ENCODE results near the gene TFDP2.

DNA sequence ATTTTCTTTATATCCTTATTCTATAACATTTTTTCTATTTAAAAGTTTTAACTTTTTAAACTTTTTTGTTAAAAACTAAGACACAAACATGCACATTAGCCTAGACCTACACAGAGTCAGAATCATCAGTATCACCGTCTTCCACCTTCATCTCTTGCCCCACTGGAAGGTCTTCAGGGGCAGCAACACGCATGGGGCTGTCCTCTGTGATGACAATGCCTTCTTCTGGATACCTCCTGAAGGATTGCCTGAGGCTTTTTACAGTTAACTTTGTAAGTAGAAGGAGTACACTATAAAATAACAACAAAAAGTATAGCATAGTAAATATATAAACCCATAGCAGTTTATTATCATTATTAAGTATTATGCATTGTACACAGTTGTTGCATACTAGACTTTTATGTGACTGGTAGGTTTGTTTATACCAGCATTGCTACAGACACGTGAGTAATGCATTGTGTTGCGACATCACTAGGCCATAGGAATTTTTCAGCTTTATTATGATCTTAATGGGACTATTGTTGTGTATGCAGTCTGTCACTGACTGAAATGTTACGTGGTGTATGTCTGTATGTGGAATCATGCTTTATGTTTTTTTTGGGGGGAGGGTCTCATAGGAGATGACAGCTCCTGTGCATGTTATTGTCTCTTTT lies 254.7 kb downstream of the TFDP2 start:
- TF ChIP-seq, protein P1, sequence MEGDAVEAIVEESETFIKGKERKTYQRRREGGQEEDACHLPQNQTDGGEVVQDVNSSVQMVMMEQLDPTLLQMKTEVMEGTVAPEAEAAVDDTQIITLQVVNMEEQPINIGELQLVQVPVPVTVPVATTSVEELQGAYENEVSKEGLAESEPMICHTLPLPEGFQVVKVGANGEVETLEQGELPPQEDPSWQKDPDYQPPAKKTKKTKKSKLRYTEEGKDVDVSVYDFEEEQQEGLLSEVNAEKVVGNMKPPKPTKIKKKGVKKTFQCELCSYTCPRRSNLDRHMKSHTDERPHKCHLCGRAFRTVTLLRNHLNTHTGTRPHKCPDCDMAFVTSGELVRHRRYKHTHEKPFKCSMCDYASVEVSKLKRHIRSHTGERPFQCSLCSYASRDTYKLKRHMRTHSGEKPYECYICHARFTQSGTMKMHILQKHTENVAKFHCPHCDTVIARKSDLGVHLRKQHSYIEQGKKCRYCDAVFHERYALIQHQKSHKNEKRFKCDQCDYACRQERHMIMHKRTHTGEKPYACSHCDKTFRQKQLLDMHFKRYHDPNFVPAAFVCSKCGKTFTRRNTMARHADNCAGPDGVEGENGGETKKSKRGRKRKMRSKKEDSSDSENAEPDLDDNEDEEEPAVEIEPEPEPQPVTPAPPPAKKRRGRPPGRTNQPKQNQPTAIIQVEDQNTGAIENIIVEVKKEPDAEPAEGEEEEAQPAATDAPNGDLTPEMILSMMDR (IDR thresholded peaks at IDR 0.05), result no peak
- TF ChIP-seq JUN (CRISPR knock-in tag; IDR thresholded peaks at IDR 0.05) (no peak), FOXK1 (CRISPR knock-in tag; IDR thresholded peaks at IDR 0.05) (no peak), NR3C1 (CRISPR knock-in tag; conservative IDR thresholded peaks at IDR 0.05; ENCODE audit: low read depth) (no peak), GABPB1 (CRISPR knock-in tag; IDR thresholded peaks at IDR 0.05) (no peak), ZNF423 (CRISPR knock-in tag; IDR thresholded peaks at IDR 0.05) (no peak), MLX (CRISPR knock-in tag; IDR thresholded peaks at IDR 0.05) (no peak), ZSCAN18 (CRISPR knock-in tag; IDR thresholded peaks at IDR 0.05) (no peak), TP53 (CRISPR knock-in tag; IDR thresholded peaks at IDR 0.05) (no peak), NR1H2 (CRISPR knock-in tag; IDR thresholded peaks at IDR 0.05) (no peak), NFYB (CRISPR knock-in tag; conservative IDR thresholded peaks at IDR 0.05; ENCODE audit: low read depth) (no peak), OVOL2 (CRISPR knock-in tag; IDR thresholded peaks at IDR 0.05; ENCODE audit: borderline replicate concordance) (no peak)
- TF ChIP-seq, protein P2, sequence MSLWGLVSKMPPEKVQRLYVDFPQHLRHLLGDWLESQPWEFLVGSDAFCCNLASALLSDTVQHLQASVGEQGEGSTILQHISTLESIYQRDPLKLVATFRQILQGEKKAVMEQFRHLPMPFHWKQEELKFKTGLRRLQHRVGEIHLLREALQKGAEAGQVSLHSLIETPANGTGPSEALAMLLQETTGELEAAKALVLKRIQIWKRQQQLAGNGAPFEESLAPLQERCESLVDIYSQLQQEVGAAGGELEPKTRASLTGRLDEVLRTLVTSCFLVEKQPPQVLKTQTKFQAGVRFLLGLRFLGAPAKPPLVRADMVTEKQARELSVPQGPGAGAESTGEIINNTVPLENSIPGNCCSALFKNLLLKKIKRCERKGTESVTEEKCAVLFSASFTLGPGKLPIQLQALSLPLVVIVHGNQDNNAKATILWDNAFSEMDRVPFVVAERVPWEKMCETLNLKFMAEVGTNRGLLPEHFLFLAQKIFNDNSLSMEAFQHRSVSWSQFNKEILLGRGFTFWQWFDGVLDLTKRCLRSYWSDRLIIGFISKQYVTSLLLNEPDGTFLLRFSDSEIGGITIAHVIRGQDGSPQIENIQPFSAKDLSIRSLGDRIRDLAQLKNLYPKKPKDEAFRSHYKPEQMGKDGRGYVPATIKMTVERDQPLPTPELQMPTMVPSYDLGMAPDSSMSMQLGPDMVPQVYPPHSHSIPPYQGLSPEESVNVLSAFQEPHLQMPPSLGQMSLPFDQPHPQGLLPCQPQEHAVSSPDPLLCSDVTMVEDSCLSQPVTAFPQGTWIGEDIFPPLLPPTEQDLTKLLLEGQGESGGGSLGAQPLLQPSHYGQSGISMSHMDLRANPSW (CRISPR knock-in tag; conservative IDR thresholded peaks at IDR 0.05; ENCODE audit: low read depth), result no peak
- TF ChIP-seq, protein P3, sequence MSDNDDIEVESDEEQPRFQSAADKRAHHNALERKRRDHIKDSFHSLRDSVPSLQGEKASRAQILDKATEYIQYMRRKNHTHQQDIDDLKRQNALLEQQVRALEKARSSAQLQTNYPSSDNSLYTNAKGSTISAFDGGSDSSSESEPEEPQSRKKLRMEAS (CRISPR knock-in tag; IDR thresholded peaks at IDR 0.05), result no peak

Data from WTC11 (cell line).